ENCODE results near the gene KIAA1328. TPM values are rescaled to one million over a fixed set of nuclear protein-coding genes. Genes with fewer than 3 reads are reported as not detected.

Gene KIAA1328
- total and polyA plus RNA-seq, 4 donors = 0.95 to 7.4 (median 2.9) TPM

GRCh38 chr18:36862182-36862581 lies 33.3 kb downstream of the KIAA1328 start:
- no peak overlapping the region for H3K4me3 ChIP-seq (ENCODE audit: low read depth in 1 of 3, low read length in 3 of 3)
- DNase-seq (ENCODE audit: low spot score) = no peak
- H3K9ac ChIP-seq (ENCODE audit: low read depth in 1 of 2, low read length in 2 of 2) = no peak overlapping the region
- H3K36me3 ChIP-seq (ENCODE audit: control insufficient read depth in 4 of 4, insufficient read depth in 3 of 4, low read depth in 1 of 4, low read length in 3 of 4) = peaks cover 0 to 2% (median 0%) of the 10 kb centered on the region in 4 donors
- H3K9me3 ChIP-seq (ENCODE audit: control insufficient read depth in 4 of 4, low read length in 3 of 4) = no peaks in the 10 kb centered on the region
- TF ChIP-seq FOXA2 (IDR thresholded peaks at IDR 0.05) (no peak), HNF4G (IDR thresholded peaks at IDR 0.05) (no peak), RAD21 (IDR thresholded peaks at IDR 0.05) (no peak), CTCF (IDR thresholded peaks at IDR 0.05; ENCODE audit: low read depth, low read length, missing input control) (no peak), TAF1 (conservative IDR thresholded peaks at IDR 0.05) (no peak), EGR1 (IDR thresholded peaks at IDR 0.05; ENCODE audit: low read depth in 2 of 2) (no peak), JUND (IDR thresholded peaks at IDR 0.05) (no peak), MAX (IDR thresholded peaks at IDR 0.05) (no peak), FOXA1 (IDR thresholded peaks at IDR 0.05) (no peak), REST (IDR thresholded peaks at IDR 0.05) (no peak), HNF4A (conservative IDR thresholded peaks at IDR 0.05) (no peak), ZBTB33 (IDR thresholded peaks at IDR 0.05) (no peak), NR2F2 (IDR thresholded peaks at IDR 0.05) (no peak)
- TF ChIP-seq, protein P1, sequence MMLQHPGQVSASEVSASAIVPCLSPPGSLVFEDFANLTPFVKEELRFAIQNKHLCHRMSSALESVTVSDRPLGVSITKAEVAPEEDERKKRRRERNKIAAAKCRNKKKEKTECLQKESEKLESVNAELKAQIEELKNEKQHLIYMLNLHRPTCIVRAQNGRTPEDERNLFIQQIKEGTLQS (IDR thresholded peaks at IDR 0.05) = no peak
- H3K4me1 ChIP-seq (ENCODE audit: control insufficient read depth in 4 of 4, insufficient read depth in 4 of 4, low read length in 3 of 4) = no peaks in the 10 kb centered on the region
- no peaks in the 10 kb centered on the region for H3K27me3 ChIP-seq (ENCODE audit: control insufficient read depth in 4 of 4, insufficient read depth in 4 of 4, low read length in 3 of 4)
- no peak overlapping the region for H3K27ac ChIP-seq (ENCODE audit: low read depth in 1 of 2, low read length in 2 of 2)
- 99% methylated on average over 1 of the region's 1 CpG for WGBS

GRCh38 chr18:36867056-36867455 lies 38.1 kb downstream of the KIAA1328 start:
- no peak overlapping the region for H3K9ac ChIP-seq (ENCODE audit: low read depth in 1 of 2, low read length in 2 of 2)
- no peaks in the 10 kb centered on the region for H3K27me3 ChIP-seq (ENCODE audit: control insufficient read depth in 4 of 4, insufficient read depth in 4 of 4, low read length in 3 of 4)
- no peaks in the 10 kb centered on the region for H3K9me3 ChIP-seq (ENCODE audit: control insufficient read depth in 4 of 4, low read length in 3 of 4)
- H3K4me1 ChIP-seq (ENCODE audit: control insufficient read depth in 4 of 4, insufficient read depth in 4 of 4, low read length in 3 of 4) = no peaks in the 10 kb centered on the region
- H3K36me3 ChIP-seq (ENCODE audit: control insufficient read depth in 4 of 4, insufficient read depth in 3 of 4, low read depth in 1 of 4, low read length in 3 of 4) = no peaks in the 10 kb centered on the region
- H3K4me3 ChIP-seq (ENCODE audit: low read depth in 1 of 3, low read length in 3 of 3) = no peak overlapping the region
- WGBS = 97% methylated on average over 1 of the region's 1 CpG
- no peak for DNase-seq (ENCODE audit: low spot score)
- TF ChIP-seq ZBTB33 (IDR thresholded peaks at IDR 0.05) (no peak), RAD21 (IDR thresholded peaks at IDR 0.05) (no peak), REST (IDR thresholded peaks at IDR 0.05) (no peak), TAF1 (conservative IDR thresholded peaks at IDR 0.05) (no peak)
- H3K27ac ChIP-seq (ENCODE audit: low read depth in 1 of 2, low read length in 2 of 2) = no peak overlapping the region
